GM12891 (cell line): ENCODE results near the gene ENOX1.

ENCODE experiments used
- DNase-seq: peaks from one replicate; pipeline ENCODE4 v3.0.0; 2011; ENCODE audit warnings: low spot score; ENCODE audit not compliant: insufficient read length
- FAIRE-seq: peaks from 2 replicates; lab custom pipeline; 2011; peaks lifted over from hg19 to GRCh38; lab: Jason Lieb, UNC
- PAX5 ChIP-seq: IDR thresholded peaks from 2 replicates; pipeline ENCODE4 v1.6.1; 2011; ENCODE audit warnings: low read length, moderate library complexity, mild to moderate bottlenecking; ENCODE audit not compliant: insufficient read depth, severe bottlenecking
- POLR2A ChIP-seq: IDR thresholded peaks from 2 replicates; pipeline ENCODE4 v1.6.1; 2011; ENCODE audit warnings: low read depth, low read length, control low read depth
- POLR2AphosphoS5 ChIP-seq: IDR thresholded peaks from 2 replicates; pipeline ENCODE4 v1.6.1; 2011; ENCODE audit warnings: low read depth, low read length, control low read depth
- POU2F2 ChIP-seq: IDR thresholded peaks from 2 replicates; pipeline ENCODE4 v1.6.1; 2011; ENCODE audit warnings: low read depth, mild to moderate bottlenecking, control low read depth, low read length, moderate library complexity
- SPI1 ChIP-seq: IDR thresholded peaks from 2 replicates; pipeline ENCODE4 v1.6.1; 2011; ENCODE audit warnings: low read depth, low read length, control low read depth
- TAF1 ChIP-seq: IDR thresholded peaks from 2 replicates; pipeline ENCODE4 v1.6.1; 2011; ENCODE audit warnings: low read depth, low read length, control low read depth

ENOX1 gene

DNA sequence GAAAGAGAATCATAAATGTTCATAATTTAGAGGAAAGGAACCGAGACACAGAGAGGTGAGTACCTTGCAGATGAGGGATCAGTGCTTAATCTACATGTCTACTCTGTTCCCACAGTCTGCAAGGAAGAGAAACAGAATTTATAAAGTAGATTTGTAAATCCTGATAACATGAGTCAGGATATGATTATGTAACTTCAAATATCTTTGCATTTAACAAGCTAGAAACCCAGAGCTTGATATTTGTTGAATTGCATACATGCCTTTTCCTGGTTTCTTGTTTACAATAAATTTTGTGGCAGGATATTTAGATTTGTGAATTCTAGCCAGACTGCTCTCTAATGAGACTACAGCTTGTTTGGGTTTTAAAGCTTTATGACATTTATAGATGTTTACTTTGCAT is 219.2 kb downstream of the ENOX1 start:
- TF ChIP-seq PAX5 (no peak), POLR2AphosphoS5 (no peak), TAF1 (no peak), SPI1 (no peak), POU2F2 (no peak), POLR2A (no peak)
- DNase-seq, result no peak
- no peak for FAIRE-seq

DNA sequence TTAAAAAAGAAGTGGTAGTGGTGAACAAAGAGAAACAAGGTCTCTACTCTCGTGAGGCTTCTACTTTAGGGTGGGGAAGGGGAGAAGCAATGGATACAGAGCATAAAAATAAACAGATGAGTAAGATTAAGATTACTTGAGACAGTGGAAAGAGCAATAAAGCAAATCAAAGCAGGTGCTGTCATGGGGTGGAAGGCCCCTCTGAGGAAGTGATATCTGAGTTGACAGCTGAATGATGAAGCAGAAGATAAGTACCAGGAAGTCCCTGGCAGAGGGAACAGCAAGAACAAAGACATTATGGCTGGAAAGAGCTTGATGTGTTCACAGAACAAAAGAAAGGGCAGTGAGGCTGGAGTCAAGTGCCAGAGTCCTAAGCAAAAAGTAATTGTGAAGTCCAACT is 221.8 kb downstream of the ENOX1 start:
- TF ChIP-seq POLR2AphosphoS5, result no peak
- peak; percentile 61 for TF ChIP-seq SPI1
- no peak for TF ChIP-seq PAX5
- no peak for TF ChIP-seq TAF1
- TF ChIP-seq POLR2A, result no peak
- TF ChIP-seq POU2F2, result no peak
- DNase-seq, result no peak
- FAIRE-seq, result no peak

- DNase-seq, result no peak
- no peak for FAIRE-seq
- TF ChIP-seq POLR2AphosphoS5 (no peak), TAF1 (no peak), SPI1 (no peak), PAX5 (no peak), POU2F2 (no peak), POLR2A (no peak)
Measured at GRCh38 chr13:43561081-43561480, 225.7 kb downstream of the ENOX1 start.

DNA sequence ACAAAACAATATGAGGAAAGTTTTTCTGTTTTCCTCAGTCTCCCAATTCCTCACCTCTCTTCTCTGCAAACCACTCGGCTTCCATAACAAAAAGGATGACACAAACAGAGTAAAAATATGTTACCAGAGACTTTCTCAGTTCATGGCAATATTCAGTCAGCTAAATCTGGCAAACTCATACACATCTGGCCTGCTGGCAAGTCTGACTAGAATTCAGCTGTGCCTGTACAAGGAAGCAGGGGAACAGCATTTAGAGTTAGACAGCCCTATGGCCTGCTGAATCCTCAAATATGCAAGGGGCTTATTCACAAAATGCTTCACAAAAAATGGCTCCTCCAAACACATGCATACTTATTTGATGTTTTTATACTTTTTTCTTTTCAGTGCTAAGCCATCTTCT is 227.8 kb downstream of the ENOX1 start:
- FAIRE-seq, result no peak
- TF ChIP-seq SPI1, result no peak
- TF ChIP-seq POLR2AphosphoS5, result no peak
- no peak for TF ChIP-seq POU2F2
- TF ChIP-seq TAF1, result no peak
- no peak for TF ChIP-seq PAX5
- TF ChIP-seq POLR2A, result no peak
- DNase-seq, result no peak

GRCh38 chr13:43558326-43558725 is 228.4 kb downstream of the ENOX1 start:
- FAIRE-seq (no peak), DNase-seq (no peak)
- no peak for TF ChIP-seq POLR2A
- TF ChIP-seq SPI1, result no peak
- TF ChIP-seq POU2F2, result no peak

- no peak for FAIRE-seq
Measured at GRCh38 chr13:43555667-43556066, 231.1 kb downstream of the ENOX1 start.

DNA sequence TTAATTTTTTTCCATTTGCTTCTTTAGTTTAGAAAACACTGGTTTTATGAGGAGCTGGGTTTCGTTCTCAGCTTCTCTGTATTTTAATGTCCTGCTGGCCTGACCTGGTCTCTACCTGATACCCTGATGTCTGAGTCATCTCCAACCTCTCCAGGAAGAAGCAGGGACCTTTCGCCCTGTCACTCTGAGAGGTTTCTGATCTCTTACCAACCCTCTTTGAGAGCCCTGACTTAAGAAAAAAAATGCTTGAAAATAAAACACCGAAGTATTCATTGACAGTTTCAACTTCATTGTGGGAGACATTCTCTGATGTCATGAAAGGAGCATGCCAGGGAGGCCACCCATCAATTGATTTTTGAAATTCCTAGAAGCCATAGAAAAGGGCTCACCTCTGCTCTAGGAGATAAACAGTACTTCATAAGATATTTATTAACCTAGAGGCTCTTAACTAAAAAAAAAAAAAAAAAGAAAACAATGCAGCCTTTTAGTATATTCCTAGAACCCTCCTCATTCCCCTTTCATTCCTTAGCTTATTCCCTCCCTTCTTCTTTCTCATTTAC is 234.8 kb downstream of the ENOX1 start:
- no peak for FAIRE-seq
- TF ChIP-seq TAF1 (no peak), SPI1 (no peak), POLR2AphosphoS5 (no peak), POU2F2 (no peak), POLR2A (no peak), PAX5 (no peak)

More at GRCh38 chr13:43555667-43556066, 231.1 kb downstream of the ENOX1 start:
- DNase-seq, result no peak
- TF ChIP-seq PAX5 (no peak), POU2F2 (no peak), SPI1 (no peak)

DNA sequence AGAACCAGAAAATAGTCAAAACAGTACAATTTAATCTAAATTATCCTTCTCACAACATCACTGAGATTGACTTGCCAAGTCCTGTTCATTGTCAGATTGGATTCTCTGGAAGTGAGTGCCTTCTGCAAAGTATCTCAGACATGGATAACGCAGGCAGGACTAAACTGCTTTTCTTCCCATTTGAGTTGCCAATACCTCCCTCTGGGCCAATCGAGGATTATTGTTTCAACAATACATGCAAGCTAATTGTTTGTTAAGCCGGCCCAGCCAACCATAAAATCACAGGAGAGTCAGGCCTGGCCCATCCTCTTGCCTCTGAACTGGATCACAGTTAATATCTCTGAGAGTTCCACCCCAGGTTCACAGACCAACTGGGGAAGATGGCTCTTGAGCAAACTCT is 240.0 kb downstream of the ENOX1 start:
- DNase-seq (no peak), FAIRE-seq (no peak)
- TF ChIP-seq TAF1 (no peak), POLR2A (no peak)

More for the DNA sequence above, 234.8 kb downstream of the ENOX1 start:
- no peak for DNase-seq

DNA sequence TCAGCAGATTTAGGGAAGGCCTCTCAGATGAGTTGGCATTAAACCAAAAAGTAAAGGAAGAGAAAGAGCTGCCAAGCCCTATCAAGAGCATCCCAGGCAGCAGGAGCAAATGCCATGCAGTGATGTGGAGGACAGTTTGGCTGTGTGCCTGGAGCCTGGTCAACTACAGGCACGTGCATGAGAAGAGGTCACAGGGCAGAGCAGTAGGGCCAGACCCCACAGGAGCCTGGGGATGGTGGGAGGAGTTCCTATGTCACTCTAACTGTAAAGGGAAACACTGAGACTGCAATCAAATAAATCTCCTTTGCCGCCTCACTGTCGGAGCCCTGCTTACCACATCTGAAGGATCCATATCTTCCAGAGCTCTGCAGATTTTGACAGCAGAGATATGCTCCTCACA is 240.5 kb downstream of the ENOX1 start:
- DNase-seq (no peak), FAIRE-seq (no peak)
- TF ChIP-seq TAF1 (no peak), POLR2A (no peak), POU2F2 (no peak), PAX5 (no peak), POLR2AphosphoS5 (no peak), SPI1 (no peak)

GRCh38 chr13:43545317-43545874 is 241.4 kb downstream of the ENOX1 start:
- TF ChIP-seq SPI1, result no peak
- no peak for TF ChIP-seq POU2F2
- TF ChIP-seq TAF1, result no peak
- no peak for TF ChIP-seq POLR2AphosphoS5
- TF ChIP-seq PAX5, result no peak
- TF ChIP-seq POLR2A, result no peak
- DNase-seq, result no peak
- FAIRE-seq, result no peak
